OCI-LY7 (cell line): ENCODE data around the gene CTNNBL1. TPM values are rescaled to one million over a fixed set of nuclear protein-coding genes. Genes with fewer than 3 reads are reported as not detected.

Experiments
- BruUV-seq: library from RNA; stranded (reverse); fragments of 400-500 nt; replicated peaks from 2 replicates; lab custom pipeline; 2021; lab: Mats Ljungman, UMichigan
- CTCF ChIA-PET: fragments of 300-600 bp; sonication (Branson Sonifier 250); formaldehyde crosslinking; loops from one replicate; lab custom pipeline; 2022; ENCODE audit warnings: antibody characterized with exemption; ENCODE audit not compliant: unreplicated experiment; lab: Charles Lee
- POLR2A ChIA-PET: fragments of 300-600 bp; sonication (Branson Sonifier 250); formaldehyde crosslinking; loops from one replicate; lab custom pipeline; 2022; ENCODE audit warnings: antibody characterized with exemption; lab: Charles Lee
- DNase-seq: peaks from one replicate; pipeline ENCODE4 v3.0.0-alpha.2; 2015; ENCODE audit warnings: low spot score
- H2AFZ ChIP-seq: fragments of 200-600 bp; sonication (generic), shearing (Covaris generic); 2 replicates; pipeline ENCODE4 v1.6.1; 2014; ENCODE audit warnings: mild to moderate bottlenecking, antibody characterized with exemption, low read length, moderate library complexity
- H3K27ac ChIP-seq: fragments of 200-600 bp; sonication (generic); 2 replicates; pipeline ENCODE4 v1.5.1; 2014; ENCODE audit warnings: mixed run types, low read depth, mild to moderate bottlenecking, moderate library complexity, low read length, inconsistent platforms; ENCODE audit not compliant: poor library complexity, severe bottlenecking
- H3K36me3 ChIP-seq: fragments of 200-600 bp; sonication (generic); 2 replicates; pipeline ENCODE4 v1.6.1; 2014; ENCODE audit warnings: mild to moderate bottlenecking, antibody characterized with exemption, low read length, moderate library complexity, mixed read lengths; ENCODE audit not compliant: insufficient read depth
- H3K4me1 ChIP-seq: fragments of 200-600 bp; sonication (generic); 2 replicates; pipeline ENCODE4 v1.5.1; 2014; ENCODE audit warnings: mild to moderate bottlenecking, low read length; ENCODE audit not compliant: insufficient read depth, poor library complexity, severe bottlenecking
- H3K4me2 ChIP-seq: fragments of 200-600 bp; sonication (generic); 2 replicates; pipeline ENCODE4 v1.6.1; 2014; ENCODE audit warnings: mild to moderate bottlenecking, low read length
- H3K4me3 ChIP-seq: fragments of 200-600 bp; sonication (generic); 2 replicates; pipeline ENCODE4 v1.5.1; 2014; ENCODE audit warnings: mild to moderate bottlenecking, low read depth, low read length; ENCODE audit not compliant: poor library complexity, severe bottlenecking
- H3K79me2 ChIP-seq: fragments of 200-600 bp; sonication (generic); 2 replicates; pipeline ENCODE4 v1.6.1; 2016; ENCODE audit warnings: low read depth, mild to moderate bottlenecking, low read length, moderate library complexity, mixed read lengths; ENCODE audit not compliant: insufficient read depth
- H3K9me2 ChIP-seq: fragments of 200-600 bp; sonication (generic); 2 replicates; pipeline ENCODE4 v1.6.1; 2016; ENCODE audit warnings: mild to moderate bottlenecking, low read length, mixed read lengths; ENCODE audit not compliant: insufficient read depth
- H3K9me3 ChIP-seq: fragments of 200-600 bp; sonication (generic); 2 replicates; pipeline ENCODE4 v1.6.1; 2014; ENCODE audit warnings: mild to moderate bottlenecking, mixed run types, low read length, mixed read lengths
- H4K20me1 ChIP-seq: fragments of 200-600 bp; sonication (generic); 2 replicates; pipeline ENCODE4 v1.6.1; 2014; ENCODE audit warnings: mild to moderate bottlenecking, antibody characterized with exemption, low read length, moderate library complexity, mixed read lengths; ENCODE audit not compliant: insufficient read depth
- EZH2phosphoT487 ChIP-seq: fragments of 200-600 bp; sonication (generic); IDR thresholded peaks from 2 replicates; pipeline ENCODE4 v1.6.1; 2018; ENCODE audit warnings: low read depth, borderline replicate concordance, mild to moderate bottlenecking, mixed run types, antibody characterized with exemption, low read length, moderate library complexity, mixed read lengths
- intact Hi-C: fragments of 100-400 bp; cut with micrococcal nuclease; formaldehyde crosslinking; loops from one replicate; pipeline ENCODE4 v1.10.0; 2022; ENCODE audit not compliant: unreplicated experiment
- total RNA-seq, 2 experiments: library from RNA; depleted of rRNA in 1 of 2; stranded (reverse); fragments of >200 nt in 1 of 2; shearing (Covaris generic) in 1 of 2; gene quantifications; 2 replicates each; pipeline ENCODE4 v1.2.3, GENCODE V29; 2014 to 2022
- TF ChIP-seq, protein P1 (sequence below): fragments of 200-600 bp; sonication (generic); conservative IDR thresholded peaks from 2 replicates; pipeline ENCODE4 v1.5.1; 2014; ENCODE audit warnings: mild to moderate bottlenecking, antibody characterized with exemption, low read length, moderate library complexity, mixed read lengths

The CTNNBL1 gene
- total RNA-seq, 2 experiments from 2014 or later = 38.0 to 90.0 TPM

DNA sequence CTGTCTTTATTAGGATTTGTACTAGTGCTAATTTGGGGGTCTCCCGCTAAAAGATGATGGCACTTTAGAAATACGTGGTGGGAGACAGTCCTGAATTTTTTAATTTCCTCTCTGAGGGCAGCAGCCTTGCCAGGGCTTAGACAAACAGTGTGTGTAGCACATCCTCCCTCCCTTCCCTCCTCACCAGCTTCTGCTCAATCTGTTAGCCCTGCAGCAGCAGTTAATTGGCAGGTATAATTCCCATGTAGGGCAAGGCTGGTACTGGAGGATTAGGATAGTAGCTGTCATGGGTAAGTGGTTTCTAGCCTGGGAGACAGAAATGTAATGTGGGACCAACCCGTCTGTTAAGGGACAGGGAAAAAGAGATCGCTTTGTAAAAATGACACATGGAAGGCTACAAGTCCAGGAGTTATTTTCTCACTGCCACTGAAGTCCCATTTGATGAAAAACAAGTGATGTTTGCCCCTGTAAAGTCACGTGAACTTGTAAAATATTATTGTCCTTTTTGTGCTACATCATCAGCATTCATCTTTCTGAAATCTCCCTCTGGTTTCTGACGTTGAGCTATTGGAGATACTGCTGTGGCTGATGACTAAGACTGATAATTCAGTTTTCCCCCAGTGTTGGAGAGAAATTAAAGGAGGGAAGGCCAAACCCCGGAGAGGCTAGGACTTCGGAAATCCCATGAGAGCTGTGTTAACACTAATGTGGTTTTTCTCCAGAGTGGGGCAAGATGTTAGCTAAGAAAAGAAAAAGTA lies 40.6 kb downstream of the CTNNBL1 start:
- no TSS peak for BruUV-seq
- Histone ChIP-seq H3K9me3 (no peaks in the 10 kb centered on the region), H3K4me3 (no peak overlapping the region), H3K27ac (no peak overlapping the region), H3K4me1 (no peaks in the 10 kb centered on the region), H3K79me2 (no peaks in the 10 kb centered on the region), H3K9me2 (no peaks in the 10 kb centered on the region), H2AFZ (no peak overlapping the region), H3K36me3 (peaks cover 50% of the 10 kb centered on the region), H4K20me1 (no peaks in the 10 kb centered on the region), H3K4me2 (no peak overlapping the region)
- intact Hi-C loops = no loop called here
- POLR2A ChIA-PET = interaction anchor here (0.7 kb wide), 1 partner anchor 39 kb away, joined by 3 read pairs; no protein-coding TSS in a partner anchor
- CTCF ChIA-PET = no interaction called here
- no peak for DNase-seq
- TF ChIP-seq, protein P1, sequence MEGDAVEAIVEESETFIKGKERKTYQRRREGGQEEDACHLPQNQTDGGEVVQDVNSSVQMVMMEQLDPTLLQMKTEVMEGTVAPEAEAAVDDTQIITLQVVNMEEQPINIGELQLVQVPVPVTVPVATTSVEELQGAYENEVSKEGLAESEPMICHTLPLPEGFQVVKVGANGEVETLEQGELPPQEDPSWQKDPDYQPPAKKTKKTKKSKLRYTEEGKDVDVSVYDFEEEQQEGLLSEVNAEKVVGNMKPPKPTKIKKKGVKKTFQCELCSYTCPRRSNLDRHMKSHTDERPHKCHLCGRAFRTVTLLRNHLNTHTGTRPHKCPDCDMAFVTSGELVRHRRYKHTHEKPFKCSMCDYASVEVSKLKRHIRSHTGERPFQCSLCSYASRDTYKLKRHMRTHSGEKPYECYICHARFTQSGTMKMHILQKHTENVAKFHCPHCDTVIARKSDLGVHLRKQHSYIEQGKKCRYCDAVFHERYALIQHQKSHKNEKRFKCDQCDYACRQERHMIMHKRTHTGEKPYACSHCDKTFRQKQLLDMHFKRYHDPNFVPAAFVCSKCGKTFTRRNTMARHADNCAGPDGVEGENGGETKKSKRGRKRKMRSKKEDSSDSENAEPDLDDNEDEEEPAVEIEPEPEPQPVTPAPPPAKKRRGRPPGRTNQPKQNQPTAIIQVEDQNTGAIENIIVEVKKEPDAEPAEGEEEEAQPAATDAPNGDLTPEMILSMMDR = no peak
- TF ChIP-seq EZH2phosphoT487 = no peak

DNA sequence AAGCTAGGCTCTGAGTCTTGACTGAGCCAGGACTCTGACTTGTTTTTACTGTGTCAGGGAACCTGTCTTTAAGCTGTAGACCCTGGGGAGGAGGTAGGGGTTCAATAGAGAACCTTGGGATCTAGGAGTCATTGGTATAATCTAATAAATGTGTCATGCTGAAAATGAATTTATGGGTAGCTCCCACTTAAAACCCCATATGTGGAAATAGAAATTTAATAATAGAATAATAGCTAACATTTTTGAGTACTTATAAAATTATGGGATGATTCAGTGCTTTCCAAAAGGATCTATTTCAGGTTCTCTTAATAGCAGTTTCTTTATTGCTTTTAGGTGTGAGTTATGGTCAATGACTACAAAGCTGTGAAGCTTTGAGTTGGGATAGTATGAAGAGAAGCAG lies 41.7 kb downstream of the CTNNBL1 start:
- DNase-seq = no peak
- H3K4me3 ChIP-seq = no peak overlapping the region
- no peaks in the 10 kb centered on the region for H3K79me2 ChIP-seq
- ChIA-PET CTCF (no interaction called here), POLR2A (interaction anchor here (0.5 to 1.1 kb wide), 5 partner anchors 9 to 120 kb away, joined by 3 to 5 read pairs (median 3); no protein-coding TSS in a partner anchor)
- no peak overlapping the region for H2AFZ ChIP-seq
- no peaks in the 10 kb centered on the region for H3K4me1 ChIP-seq
- no peak overlapping the region for H3K27ac ChIP-seq
- H4K20me1 ChIP-seq = no peaks in the 10 kb centered on the region
- H3K4me2 ChIP-seq = no peak overlapping the region
- H3K9me2 ChIP-seq = no peaks in the 10 kb centered on the region
- no TSS peak for BruUV-seq
- intact Hi-C loops = no loop called here
- H3K36me3 ChIP-seq = peaks cover 61% of the 10 kb centered on the region
- TF ChIP-seq EZH2phosphoT487 = no peak
- TF ChIP-seq, protein P1 = no peak
- no peaks in the 10 kb centered on the region for H3K9me3 ChIP-seq

DNA sequence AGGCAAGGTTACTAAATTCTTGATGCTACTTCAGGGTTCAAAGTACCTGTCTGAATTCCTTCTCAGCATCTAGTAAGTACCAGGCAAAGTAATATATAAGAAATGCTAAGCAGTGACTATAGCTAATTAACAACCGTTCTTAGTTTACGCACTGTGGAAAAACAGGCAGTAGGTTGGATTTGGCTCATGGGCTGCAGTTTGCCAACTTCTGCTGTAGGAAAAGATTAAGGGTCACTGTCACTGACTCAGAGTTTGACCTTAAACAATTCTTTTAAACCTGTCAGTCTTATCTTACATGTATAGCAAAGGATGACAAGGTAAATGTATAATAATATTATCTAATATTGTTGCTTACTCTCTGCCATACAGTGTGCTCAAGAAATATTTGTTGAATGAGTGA lies 42.3 kb downstream of the CTNNBL1 start:
- no peak overlapping the region for H2AFZ ChIP-seq
- CTCF ChIA-PET = no interaction called here
- BruUV-seq = no TSS peak
- POLR2A ChIA-PET = interaction anchor here (0.5 to 1.1 kb wide), 3 partner anchors 9 to 119 kb away, joined by 3 to 5 read pairs (median 5); no protein-coding TSS in a partner anchor
- intact Hi-C loops = no loop called here
- no peak for DNase-seq
- H3K9me2 ChIP-seq = no peaks in the 10 kb centered on the region
- H3K27ac ChIP-seq = no peak overlapping the region
- no peaks in the 10 kb centered on the region for H4K20me1 ChIP-seq
- H3K4me3 ChIP-seq = no peak overlapping the region
- no peak for TF ChIP-seq EZH2phosphoT487
- TF ChIP-seq, protein P1 = no peak
- no peaks in the 10 kb centered on the region for H3K79me2 ChIP-seq
- no peak overlapping the region for H3K4me2 ChIP-seq
- no peaks in the 10 kb centered on the region for H3K9me3 ChIP-seq
- no peaks in the 10 kb centered on the region for H3K4me1 ChIP-seq
- H3K36me3 ChIP-seq = peaks cover 62% of the 10 kb centered on the region
